ENCODE measurements around the gene PARD3B. TPM values are rescaled to one million over a fixed set of nuclear protein-coding genes. Genes with fewer than 3 reads are reported as not detected.

Gene PARD3B
- total RNA-seq, 1 experiment from 2014 or later, result 3.6 TPM

- intact Hi-C loops (cut with micrococcal nuclease; ENCODE audit: unreplicated experiment), result no loop called here
- CTCF ChIA-PET, result no interaction called here
- H3K27me3 ChIP-seq (ENCODE audit: control insufficient read depth, insufficient read depth, low read length), result no peaks in the 10 kb centered on the region
- no peaks in the 10 kb centered on the region for H3K4me1 ChIP-seq (ENCODE audit: control insufficient read depth, insufficient read depth, low read length)
- H3K36me3 ChIP-seq (ENCODE audit: control insufficient read depth, insufficient read depth, low read length), result no peaks in the 10 kb centered on the region
- ATAC-seq (no peak), DNase-seq (ENCODE audit: low read depth, low spot score) (no peak)
- TF ChIP-seq CTCF (IDR thresholded peaks at IDR 0.05) (no peak), TCF7L2 (IDR thresholded peaks at IDR 0.05; ENCODE audit: low read depth, low read length) (no peak), REST (IDR thresholded peaks at IDR 0.05; ENCODE audit: insufficient read depth in 1 of 2, low read depth in 2 of 2, low read length in 1 of 2) (no peak), SIN3A (IDR thresholded peaks at IDR 0.05; ENCODE audit: borderline replicate concordance, insufficient read depth, low read depth, low read length) (no peak), POLR2AphosphoS5 (IDR thresholded peaks at IDR 0.05; ENCODE audit: low read depth, low read length) (no peak)
- no TSS peak for BruUV-seq (replicated peaks)
- H3K4me3 ChIP-seq (ENCODE audit: low read depth in 2 of 2, low read length in 2 of 2), result no peak overlapping the region
- no peak overlapping the region for H3K27ac ChIP-seq (ENCODE audit: low read length)
- POLR2A ChIA-PET, result no interaction called here
- in situ Hi-C loops (cut with HindIII; ENCODE audit: low pct_unique_long_range_greater_than_20kb, low sequenced_read_pairs), result no loop called here
- H3K9me3 ChIP-seq (ENCODE audit: control insufficient read depth, insufficient read depth, low read depth, low read length), result no peaks in the 10 kb centered on the region
Observed at GRCh38 chr2:205390866-205391265, 845.6 kb downstream of the PARD3B start.

GRCh38 chr2:205401511-205401910 is 856.2 kb downstream of the PARD3B start:
- TF ChIP-seq TCF7L2 (IDR thresholded peaks at IDR 0.05; ENCODE audit: low read depth, low read length), result no peak
- TF ChIP-seq POLR2AphosphoS5 (IDR thresholded peaks at IDR 0.05; ENCODE audit: low read depth, low read length), result no peak
- H3K27ac ChIP-seq (ENCODE audit: low read length), result no peak overlapping the region
- ChIA-PET POLR2A (no interaction called here), CTCF (no interaction called here)
- no peak for DNase-seq (ENCODE audit: low read depth, low spot score)
- no peaks in the 10 kb centered on the region for H3K9me3 ChIP-seq (ENCODE audit: control insufficient read depth, insufficient read depth, low read depth, low read length)
- H3K27me3 ChIP-seq (ENCODE audit: control insufficient read depth, insufficient read depth, low read length), result no peaks in the 10 kb centered on the region
- intact Hi-C loops (cut with micrococcal nuclease; ENCODE audit: unreplicated experiment), result no loop called here
- ATAC-seq, result no peak
- no peak overlapping the region for H3K4me3 ChIP-seq (ENCODE audit: low read depth in 2 of 2, low read length in 2 of 2)
- in situ Hi-C loops (cut with HindIII; ENCODE audit: low pct_unique_long_range_greater_than_20kb, low sequenced_read_pairs), result no loop called here
- H3K36me3 ChIP-seq (ENCODE audit: control insufficient read depth, insufficient read depth, low read length), result no peaks in the 10 kb centered on the region
- BruUV-seq (replicated peaks), result no TSS peak
- H3K4me1 ChIP-seq (ENCODE audit: control insufficient read depth, insufficient read depth, low read length), result no peaks in the 10 kb centered on the region

GRCh38 chr2:205402011-205402410 is 856.7 kb downstream of the PARD3B start:
- Histone ChIP-seq H3K27ac (ENCODE audit: low read length) (no peak overlapping the region), H3K36me3 (ENCODE audit: control insufficient read depth, insufficient read depth, low read length) (no peaks in the 10 kb centered on the region), H3K9me3 (ENCODE audit: control insufficient read depth, insufficient read depth, low read depth, low read length) (no peaks in the 10 kb centered on the region), H3K4me3 (ENCODE audit: low read depth in 2 of 2, low read length in 2 of 2) (no peak overlapping the region), H3K27me3 (ENCODE audit: control insufficient read depth, insufficient read depth, low read length) (no peaks in the 10 kb centered on the region), H3K4me1 (ENCODE audit: control insufficient read depth, insufficient read depth, low read length) (no peaks in the 10 kb centered on the region)
- TF ChIP-seq TCF7L2 (IDR thresholded peaks at IDR 0.05; ENCODE audit: low read depth, low read length), result no peak
- no peak for TF ChIP-seq CTCF (IDR thresholded peaks at IDR 0.05)
- TF ChIP-seq REST (IDR thresholded peaks at IDR 0.05; ENCODE audit: insufficient read depth in 1 of 2, low read depth in 2 of 2, low read length in 1 of 2), result no peak
- no peak for TF ChIP-seq POLR2AphosphoS5 (IDR thresholded peaks at IDR 0.05; ENCODE audit: low read depth, low read length)
- no peak for TF ChIP-seq SIN3A (IDR thresholded peaks at IDR 0.05; ENCODE audit: borderline replicate concordance, insufficient read depth, low read depth, low read length)
- intact Hi-C loops (cut with micrococcal nuclease; ENCODE audit: unreplicated experiment), result no loop called here
- in situ Hi-C loops (cut with HindIII; ENCODE audit: low pct_unique_long_range_greater_than_20kb, low sequenced_read_pairs), result no loop called here
- no peak for ATAC-seq
- ChIA-PET POLR2A (no interaction called here), CTCF (no interaction called here)
- no peak for DNase-seq (ENCODE audit: low read depth, low spot score)
- BruUV-seq (replicated peaks), result no TSS peak

Data from Panc1 (cell line).